ENCODE data around the gene PARM1. TPM values are rescaled to one million over a fixed set of nuclear protein-coding genes. Genes with fewer than 3 reads are reported as not detected.

PARM1 gene
- total and polyA plus RNA-seq, 2 donors (not counting 1 experiment from before 2014, with no cell fraction given) = 0.30 to 2.0 TPM

DNA sequence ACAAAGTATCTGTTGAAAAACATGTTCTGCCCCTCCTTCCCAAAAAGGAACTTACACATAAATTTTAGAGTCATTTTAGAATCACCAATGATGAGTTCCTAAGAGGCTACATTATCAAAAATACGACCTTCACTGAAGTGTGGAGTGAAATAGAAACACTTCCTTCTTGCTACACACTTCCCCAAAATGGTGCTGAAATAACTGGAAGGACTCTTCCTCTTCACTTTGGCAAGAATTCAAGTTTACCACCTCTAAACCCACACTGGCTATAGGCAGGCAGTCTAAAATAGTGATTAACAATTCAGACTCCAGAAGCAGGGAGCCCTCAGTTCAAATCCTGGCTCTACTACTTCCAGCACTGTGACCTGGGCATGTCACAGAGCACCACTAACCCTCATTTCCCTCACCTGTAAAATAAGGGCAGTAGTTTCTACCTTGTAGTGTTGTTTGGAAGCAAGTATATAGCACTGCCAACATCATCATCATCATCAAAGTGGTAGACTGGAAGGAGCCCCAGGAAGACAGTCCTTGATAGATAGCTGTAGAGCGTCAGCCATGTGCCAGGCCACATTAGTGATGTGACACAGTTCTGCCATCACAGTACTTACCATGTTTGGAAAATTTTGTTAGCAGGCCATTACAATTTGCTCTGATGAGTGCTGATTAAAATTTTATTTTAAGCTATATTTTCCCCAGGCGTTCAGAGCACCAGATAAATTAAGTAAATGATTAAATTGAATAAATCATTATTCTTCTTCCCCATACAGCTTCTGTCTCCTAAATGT, 103.3 kb downstream of the PARM1 start:
- Histone ChIP-seq H3K4me3 (replicated peaks in 1 of 4; ENCODE audit: control extremely low read depth in 1 of 4, insufficient read depth in 1 of 4, low read depth in 3 of 4, low read length in 4 of 4) (no peak overlapping the region), H3K9ac (ENCODE audit: insufficient read depth, low read length) (no peak overlapping the region)
- TF ChIP-seq, protein P1, sequence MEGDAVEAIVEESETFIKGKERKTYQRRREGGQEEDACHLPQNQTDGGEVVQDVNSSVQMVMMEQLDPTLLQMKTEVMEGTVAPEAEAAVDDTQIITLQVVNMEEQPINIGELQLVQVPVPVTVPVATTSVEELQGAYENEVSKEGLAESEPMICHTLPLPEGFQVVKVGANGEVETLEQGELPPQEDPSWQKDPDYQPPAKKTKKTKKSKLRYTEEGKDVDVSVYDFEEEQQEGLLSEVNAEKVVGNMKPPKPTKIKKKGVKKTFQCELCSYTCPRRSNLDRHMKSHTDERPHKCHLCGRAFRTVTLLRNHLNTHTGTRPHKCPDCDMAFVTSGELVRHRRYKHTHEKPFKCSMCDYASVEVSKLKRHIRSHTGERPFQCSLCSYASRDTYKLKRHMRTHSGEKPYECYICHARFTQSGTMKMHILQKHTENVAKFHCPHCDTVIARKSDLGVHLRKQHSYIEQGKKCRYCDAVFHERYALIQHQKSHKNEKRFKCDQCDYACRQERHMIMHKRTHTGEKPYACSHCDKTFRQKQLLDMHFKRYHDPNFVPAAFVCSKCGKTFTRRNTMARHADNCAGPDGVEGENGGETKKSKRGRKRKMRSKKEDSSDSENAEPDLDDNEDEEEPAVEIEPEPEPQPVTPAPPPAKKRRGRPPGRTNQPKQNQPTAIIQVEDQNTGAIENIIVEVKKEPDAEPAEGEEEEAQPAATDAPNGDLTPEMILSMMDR (conservative IDR thresholded peaks at IDR 0.05 in 1 of 2, IDR thresholded peaks at IDR 0.05 in 1 of 2; ENCODE audit: low read depth in 1 of 2, low read length in 2 of 2) = no peak
- no peak for TF ChIP-seq EZH2 (IDR thresholded peaks at IDR 0.05; ENCODE audit: low read length, missing control alignments)

DNA sequence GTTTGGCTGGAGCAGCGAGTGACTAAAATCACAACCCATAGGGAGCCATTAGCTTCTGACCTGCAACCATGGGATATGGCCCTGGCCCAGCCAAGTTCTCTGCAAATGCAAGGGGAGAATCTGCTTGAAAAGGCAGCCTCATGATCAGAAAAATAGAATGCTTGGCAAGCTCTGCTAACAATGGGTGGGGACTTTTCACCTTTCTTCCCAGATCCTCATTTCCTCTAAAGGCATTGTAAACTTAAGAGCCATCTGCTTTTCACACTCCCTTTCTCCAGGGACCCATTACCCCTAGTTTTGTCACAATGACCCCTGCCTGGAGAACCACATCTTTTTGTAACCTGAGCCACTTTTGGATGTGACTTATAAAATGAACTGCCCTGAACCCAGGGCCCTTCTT, 104.3 kb downstream of the PARM1 start:
- Histone ChIP-seq H3K36me3 (ENCODE audit: control insufficient read depth, insufficient read depth, low read length) (no peaks in the 10 kb centered on the region), H3K4me2 (ENCODE audit: extremely low read depth, insufficient read depth, low read length) (no peak overlapping the region), H3K9ac (ENCODE audit: insufficient read depth, low read length) (no peak overlapping the region), H3K27me3 (ENCODE audit: control insufficient read depth, insufficient read depth, low read length) (no peaks in the 10 kb centered on the region), H4K20me1 (ENCODE audit: control insufficient read depth, extremely low read depth, insufficient read depth, low read length) (no peaks in the 10 kb centered on the region), H3K9me3 (ENCODE audit: control insufficient read depth, insufficient read depth, low read depth, low read length) (no peaks in the 10 kb centered on the region), H2AFZ (ENCODE audit: low read length) (no peak overlapping the region), H3K27ac (ENCODE audit: insufficient read depth, low read length) (no peak overlapping the region), H3K4me3 (replicated peaks in 1 of 4; ENCODE audit: control extremely low read depth in 1 of 4, insufficient read depth in 1 of 4, low read depth in 3 of 4, low read length in 4 of 4) (no peak overlapping the region), H3K79me2 (ENCODE audit: control insufficient read depth, insufficient read depth, low read length) (no peaks in the 10 kb centered on the region), H3K4me1 (ENCODE audit: control insufficient read depth, extremely low read depth, insufficient read depth, low read length) (no peaks in the 10 kb centered on the region)
- DNase-seq (ENCODE audit: low read depth in 2 of 2) = no peak
- TF ChIP-seq EZH2 (IDR thresholded peaks at IDR 0.05; ENCODE audit: low read length, missing control alignments) = no peak
- TF ChIP-seq, protein P1 (conservative IDR thresholded peaks at IDR 0.05 in 1 of 2, IDR thresholded peaks at IDR 0.05 in 1 of 2; ENCODE audit: low read depth in 1 of 2, low read length in 2 of 2) = no peak

More for the DNA sequence above, 103.3 kb downstream of the PARM1 start:
- no peaks in the 10 kb centered on the region for H3K4me1 ChIP-seq (ENCODE audit: control insufficient read depth, extremely low read depth, insufficient read depth, low read length)
- no peak overlapping the region for H2AFZ ChIP-seq (ENCODE audit: low read length)
- DNase-seq (ENCODE audit: low read depth in 2 of 2) = no peak
- H3K9me3 ChIP-seq (ENCODE audit: control insufficient read depth, insufficient read depth, low read depth, low read length) = no peaks in the 10 kb centered on the region
- H3K36me3 ChIP-seq (ENCODE audit: control insufficient read depth, insufficient read depth, low read length) = no peaks in the 10 kb centered on the region
- H3K27me3 ChIP-seq (ENCODE audit: control insufficient read depth, insufficient read depth, low read length) = no peaks in the 10 kb centered on the region
- H3K27ac ChIP-seq (ENCODE audit: insufficient read depth, low read length) = no peak overlapping the region
- H3K4me2 ChIP-seq (ENCODE audit: extremely low read depth, insufficient read depth, low read length) = no peak overlapping the region
- H3K79me2 ChIP-seq (ENCODE audit: control insufficient read depth, insufficient read depth, low read length) = no peaks in the 10 kb centered on the region
- no peaks in the 10 kb centered on the region for H4K20me1 ChIP-seq (ENCODE audit: control insufficient read depth, extremely low read depth, insufficient read depth, low read length)

DNA sequence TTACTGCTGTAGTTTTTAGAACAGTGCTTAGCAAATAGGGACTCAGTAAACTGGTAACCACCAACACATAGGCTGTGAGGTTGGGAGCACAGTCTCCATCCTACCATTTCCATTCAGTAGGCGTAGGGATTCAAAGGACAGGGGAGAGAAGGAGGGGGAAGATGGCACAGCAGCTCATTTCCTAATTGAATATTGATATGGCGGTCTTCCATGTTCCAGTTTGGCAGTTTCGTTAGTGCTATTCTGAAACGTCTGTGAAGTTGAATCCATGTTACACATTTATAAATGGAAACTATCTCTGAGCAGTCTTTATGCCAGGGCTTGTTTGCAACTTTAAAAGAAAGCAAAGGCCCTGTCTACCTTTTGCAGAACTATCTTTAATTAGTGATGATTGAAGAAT, 105.5 kb downstream of the PARM1 start:
- H3K4me2 ChIP-seq (ENCODE audit: extremely low read depth, insufficient read depth, low read length) = no peak overlapping the region
- TF ChIP-seq, protein P1 (conservative IDR thresholded peaks at IDR 0.05 in 1 of 2, IDR thresholded peaks at IDR 0.05 in 1 of 2; ENCODE audit: low read depth in 1 of 2, low read length in 2 of 2) = no peak
- no peak for TF ChIP-seq EZH2 (IDR thresholded peaks at IDR 0.05; ENCODE audit: low read length, missing control alignments)
- H3K9me3 ChIP-seq (ENCODE audit: control insufficient read depth, insufficient read depth, low read depth, low read length) = no peaks in the 10 kb centered on the region
- no peaks in the 10 kb centered on the region for H3K79me2 ChIP-seq (ENCODE audit: control insufficient read depth, insufficient read depth, low read length)
- DNase-seq (ENCODE audit: low read depth in 2 of 2) = no peak
- H2AFZ ChIP-seq (ENCODE audit: low read length) = no peak overlapping the region
- H3K27me3 ChIP-seq (ENCODE audit: control insufficient read depth, insufficient read depth, low read length) = no peaks in the 10 kb centered on the region
- no peak overlapping the region for H3K9ac ChIP-seq (ENCODE audit: insufficient read depth, low read length)
- no peak overlapping the region for H3K27ac ChIP-seq (ENCODE audit: insufficient read depth, low read length)
- no peaks in the 10 kb centered on the region for H4K20me1 ChIP-seq (ENCODE audit: control insufficient read depth, extremely low read depth, insufficient read depth, low read length)
- no peaks in the 10 kb centered on the region for H3K4me1 ChIP-seq (ENCODE audit: control insufficient read depth, extremely low read depth, insufficient read depth, low read length)
- H3K4me3 ChIP-seq (replicated peaks in 1 of 4; ENCODE audit: control extremely low read depth in 1 of 4, insufficient read depth in 1 of 4, low read depth in 3 of 4, low read length in 4 of 4) = no peak overlapping the region
- H3K36me3 ChIP-seq (ENCODE audit: control insufficient read depth, insufficient read depth, low read length) = no peaks in the 10 kb centered on the region
